ENCODE measurements around the gene KIAA0586. TPM values are rescaled to one million over a fixed set of nuclear protein-coding genes. Genes with fewer than 3 reads are reported as not detected.

KIAA0586 gene
- polyA plus RNA-seq, 1 of the 3 experiments (the other 2 are of a cell fraction): 7.5 TPM

DNA sequence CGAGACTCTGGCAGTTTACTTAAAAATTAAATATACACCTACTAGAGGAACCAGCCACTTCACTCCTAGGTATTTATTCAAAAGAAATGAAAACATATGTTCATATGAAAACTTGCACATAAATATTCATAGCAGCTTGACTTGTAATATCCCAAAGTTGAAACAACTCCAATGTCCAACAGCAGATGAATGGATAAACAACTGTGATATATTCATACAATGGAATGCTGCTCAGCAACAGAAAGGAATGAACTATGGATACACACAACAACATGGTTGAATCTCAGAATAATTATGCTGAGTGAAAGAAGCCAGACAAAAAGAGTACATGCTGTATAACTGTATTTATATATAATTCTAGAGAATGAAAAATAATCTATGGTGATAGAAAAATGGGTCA, 156.9 kb downstream of the KIAA0586 start:
- peaks cover 10% of the 10 kb centered on the region for H3F3A ChIP-seq (replicated peaks; ENCODE audit: insufficient read depth)
- ChIA-PET CTCF (no interaction called here), POLR2A (no interaction called here)
- H3K36me3 ChIP-seq (replicated peaks in 1 of 2; ENCODE audit: control insufficient read depth in 1 of 2, insufficient read depth in 2 of 2, low read length in 1 of 2): no peaks in the 10 kb centered on the region
- H3K4me2 ChIP-seq: no peak overlapping the region
- 59% methylated on average over 1 of the region's 1 CpG for WGBS (ENCODE audit: low lambda C conversion rate)
- no peak overlapping the region for H3K27ac ChIP-seq (ENCODE audit: low read depth in 2 of 2, low read length in 1 of 2)
- no peak for DNase-seq
- H3K9me3 ChIP-seq: no peaks in the 10 kb centered on the region
- H3K4me3 ChIP-seq (ENCODE audit: low read depth in 2 of 2, low read length in 1 of 2): no peak overlapping the region
- H4K20me1 ChIP-seq (ENCODE audit: insufficient read depth): no peaks in the 10 kb centered on the region
- H3K9me2 ChIP-seq: no peaks in the 10 kb centered on the region
- no peak overlapping the region for H2AFZ ChIP-seq (ENCODE audit: low read depth)
- no peaks in the 10 kb centered on the region for H3K79me2 ChIP-seq (ENCODE audit: insufficient read depth)
- no peaks in the 10 kb centered on the region for H3K4me1 ChIP-seq (ENCODE audit: control insufficient read depth in 1 of 2, insufficient read depth in 2 of 2, low read depth in 1 of 2, low read length in 1 of 2)
- TF ChIP-seq RXRA (IDR thresholded peaks at IDR 0.05; ENCODE audit: borderline replicate concordance, low read depth) (no peak), EP300 (IDR thresholded peaks at IDR 0.05; ENCODE audit: borderline replicate concordance in 1 of 2, low read depth in 1 of 2, low read length in 1 of 2) (no peak), RFX5 (IDR thresholded peaks at IDR 0.05; ENCODE audit: low read length) (no peak), EZH2phosphoT487 (IDR thresholded peaks at IDR 0.05; ENCODE audit: borderline replicate concordance, low read depth) (no peak)
- TF ChIP-seq, protein P1, sequence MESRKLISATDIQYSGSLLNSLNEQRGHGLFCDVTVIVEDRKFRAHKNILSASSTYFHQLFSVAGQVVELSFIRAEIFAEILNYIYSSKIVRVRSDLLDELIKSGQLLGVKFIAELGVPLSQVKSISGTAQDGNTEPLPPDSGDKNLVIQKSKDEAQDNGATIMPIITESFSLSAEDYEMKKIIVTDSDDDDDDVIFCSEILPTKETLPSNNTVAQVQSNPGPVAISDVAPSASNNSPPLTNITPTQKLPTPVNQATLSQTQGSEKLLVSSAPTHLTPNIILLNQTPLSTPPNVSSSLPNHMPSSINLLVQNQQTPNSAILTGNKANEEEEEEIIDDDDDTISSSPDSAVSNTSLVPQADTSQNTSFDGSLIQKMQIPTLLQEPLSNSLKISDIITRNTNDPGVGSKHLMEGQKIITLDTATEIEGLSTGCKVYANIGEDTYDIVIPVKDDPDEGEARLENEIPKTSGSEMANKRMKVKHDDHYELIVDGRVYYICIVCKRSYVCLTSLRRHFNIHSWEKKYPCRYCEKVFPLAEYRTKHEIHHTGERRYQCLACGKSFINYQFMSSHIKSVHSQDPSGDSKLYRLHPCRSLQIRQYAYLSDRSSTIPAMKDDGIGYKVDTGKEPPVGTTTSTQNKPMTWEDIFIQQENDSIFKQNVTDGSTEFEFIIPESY (IDR thresholded peaks at IDR 0.05; ENCODE audit: borderline replicate concordance, low read depth): no peak
- H3K27me3 ChIP-seq (ENCODE audit: insufficient read depth): no peaks in the 10 kb centered on the region
- no peak overlapping the region for H3K9ac ChIP-seq

DNA sequence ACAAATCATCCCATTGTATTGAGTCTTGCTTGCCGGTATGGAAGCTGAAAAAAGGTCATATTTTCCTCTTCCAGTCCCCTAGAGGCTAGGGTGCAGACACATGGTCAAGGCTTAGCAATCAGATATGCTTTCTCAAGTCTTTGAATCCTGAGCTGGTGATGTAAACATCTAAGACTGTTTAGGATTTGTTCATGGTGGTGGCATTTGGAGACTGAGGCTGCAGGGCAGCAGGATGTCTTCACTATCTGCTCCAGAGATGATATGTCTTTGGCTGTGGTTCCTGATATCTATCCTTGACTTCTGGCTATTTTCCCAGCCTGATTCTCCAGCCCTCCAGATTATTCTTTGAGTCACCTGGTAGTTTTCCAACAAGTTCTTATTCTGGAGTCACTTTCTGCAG, 159.8 kb downstream of the KIAA0586 start:
- Histone ChIP-seq H3K9me2 (no peaks in the 10 kb centered on the region), H3K36me3 (replicated peaks in 1 of 2; ENCODE audit: control insufficient read depth in 1 of 2, insufficient read depth in 2 of 2, low read length in 1 of 2) (no peaks in the 10 kb centered on the region), H4K20me1 (ENCODE audit: insufficient read depth) (no peaks in the 10 kb centered on the region), H3F3A (replicated peaks; ENCODE audit: insufficient read depth) (peaks cover 10% of the 10 kb centered on the region), H2AFZ (ENCODE audit: low read depth) (no peak overlapping the region), H3K79me2 (ENCODE audit: insufficient read depth) (no peaks in the 10 kb centered on the region), H3K9me3 (no peaks in the 10 kb centered on the region), H3K4me2 (no peak overlapping the region), H3K27ac (ENCODE audit: low read depth in 2 of 2, low read length in 1 of 2) (peak overlapping the region in 1 of 2 experiments; percentile 31; a peak in 1 of 4 replicates), H3K9ac (no peak overlapping the region), H3K27me3 (ENCODE audit: insufficient read depth) (no peaks in the 10 kb centered on the region), H3K4me1 (ENCODE audit: control insufficient read depth in 1 of 2, insufficient read depth in 2 of 2, low read depth in 1 of 2, low read length in 1 of 2) (no peaks in the 10 kb centered on the region), H3K4me3 (ENCODE audit: low read depth in 2 of 2, low read length in 1 of 2) (no peak overlapping the region)
- 52% methylated on average over 1 of the region's 1 CpG for WGBS (ENCODE audit: low lambda C conversion rate)
- CTCF ChIA-PET: interaction anchor here (1.1 kb wide), 1 partner anchor 64 kb away, joined by 3 read pairs; no protein-coding TSS in a partner anchor
- DNase-seq: no peak
- POLR2A ChIA-PET: no interaction called here
- TF ChIP-seq, protein P2, sequence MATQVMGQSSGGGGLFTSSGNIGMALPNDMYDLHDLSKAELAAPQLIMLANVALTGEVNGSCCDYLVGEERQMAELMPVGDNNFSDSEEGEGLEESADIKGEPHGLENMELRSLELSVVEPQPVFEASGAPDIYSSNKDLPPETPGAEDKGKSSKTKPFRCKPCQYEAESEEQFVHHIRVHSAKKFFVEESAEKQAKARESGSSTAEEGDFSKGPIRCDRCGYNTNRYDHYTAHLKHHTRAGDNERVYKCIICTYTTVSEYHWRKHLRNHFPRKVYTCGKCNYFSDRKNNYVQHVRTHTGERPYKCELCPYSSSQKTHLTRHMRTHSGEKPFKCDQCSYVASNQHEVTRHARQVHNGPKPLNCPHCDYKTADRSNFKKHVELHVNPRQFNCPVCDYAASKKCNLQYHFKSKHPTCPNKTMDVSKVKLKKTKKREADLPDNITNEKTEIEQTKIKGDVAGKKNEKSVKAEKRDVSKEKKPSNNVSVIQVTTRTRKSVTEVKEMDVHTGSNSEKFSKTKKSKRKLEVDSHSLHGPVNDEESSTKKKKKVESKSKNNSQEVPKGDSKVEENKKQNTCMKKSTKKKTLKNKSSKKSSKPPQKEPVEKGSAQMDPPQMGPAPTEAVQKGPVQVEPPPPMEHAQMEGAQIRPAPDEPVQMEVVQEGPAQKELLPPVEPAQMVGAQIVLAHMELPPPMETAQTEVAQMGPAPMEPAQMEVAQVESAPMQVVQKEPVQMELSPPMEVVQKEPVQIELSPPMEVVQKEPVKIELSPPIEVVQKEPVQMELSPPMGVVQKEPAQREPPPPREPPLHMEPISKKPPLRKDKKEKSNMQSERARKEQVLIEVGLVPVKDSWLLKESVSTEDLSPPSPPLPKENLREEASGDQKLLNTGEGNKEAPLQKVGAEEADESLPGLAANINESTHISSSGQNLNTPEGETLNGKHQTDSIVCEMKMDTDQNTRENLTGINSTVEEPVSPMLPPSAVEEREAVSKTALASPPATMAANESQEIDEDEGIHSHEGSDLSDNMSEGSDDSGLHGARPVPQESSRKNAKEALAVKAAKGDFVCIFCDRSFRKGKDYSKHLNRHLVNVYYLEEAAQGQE (IDR thresholded peaks at IDR 0.05; ENCODE audit: low read depth, low read length): no peak
- no peak for TF ChIP-seq RFX5 (IDR thresholded peaks at IDR 0.05; ENCODE audit: low read length)
- TF ChIP-seq, protein P3, sequence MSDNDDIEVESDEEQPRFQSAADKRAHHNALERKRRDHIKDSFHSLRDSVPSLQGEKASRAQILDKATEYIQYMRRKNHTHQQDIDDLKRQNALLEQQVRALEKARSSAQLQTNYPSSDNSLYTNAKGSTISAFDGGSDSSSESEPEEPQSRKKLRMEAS (IDR thresholded peaks at IDR 0.05; ENCODE audit: low read depth): no peak
- TF ChIP-seq TAF1 (IDR thresholded peaks at IDR 0.05; ENCODE audit: borderline replicate concordance, low read depth, low read length): no peak
- TF ChIP-seq NFIC (IDR thresholded peaks at IDR 0.05; ENCODE audit: borderline replicate concordance): peak; percentile 77
- TF ChIP-seq EP300 (IDR thresholded peaks at IDR 0.05; ENCODE audit: borderline replicate concordance in 1 of 2, low read depth in 1 of 2, low read length in 1 of 2): 0 out of 4 replicates have a peak, but pooled peaks of 1 of the 2 experiments have one; percentile 18
- TF ChIP-seq SMC3 (IDR thresholded peaks at IDR 0.05; ENCODE audit: low read depth, low read length): no peak
- TF ChIP-seq, protein P4, sequence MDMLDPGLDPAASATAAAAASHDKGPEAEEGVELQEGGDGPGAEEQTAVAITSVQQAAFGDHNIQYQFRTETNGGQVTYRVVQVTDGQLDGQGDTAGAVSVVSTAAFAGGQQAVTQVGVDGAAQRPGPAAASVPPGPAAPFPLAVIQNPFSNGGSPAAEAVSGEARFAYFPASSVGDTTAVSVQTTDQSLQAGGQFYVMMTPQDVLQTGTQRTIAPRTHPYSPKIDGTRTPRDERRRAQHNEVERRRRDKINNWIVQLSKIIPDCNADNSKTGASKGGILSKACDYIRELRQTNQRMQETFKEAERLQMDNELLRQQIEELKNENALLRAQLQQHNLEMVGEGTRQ (IDR thresholded peaks at IDR 0.05; ENCODE audit: borderline replicate concordance, low read depth, low read length): no peak
- TF ChIP-seq, protein P1 (IDR thresholded peaks at IDR 0.05; ENCODE audit: borderline replicate concordance, low read depth): no peak
- no peak for TF ChIP-seq POLR2AphosphoS5 (IDR thresholded peaks at IDR 0.05; ENCODE audit: low read depth, low read length)
- no peak for TF ChIP-seq NRF1 (IDR thresholded peaks at IDR 0.05; ENCODE audit: low read depth, low read length)
- peak; percentile 46; the same call in 1 of the 2 replicates for TF ChIP-seq FOSL2 (IDR thresholded peaks at IDR 0.05; ENCODE audit: borderline replicate concordance, low read depth)
- TF ChIP-seq FOXM1 (IDR thresholded peaks at IDR 0.05; ENCODE audit: low read depth): no peak
- TF ChIP-seq, protein P5, sequence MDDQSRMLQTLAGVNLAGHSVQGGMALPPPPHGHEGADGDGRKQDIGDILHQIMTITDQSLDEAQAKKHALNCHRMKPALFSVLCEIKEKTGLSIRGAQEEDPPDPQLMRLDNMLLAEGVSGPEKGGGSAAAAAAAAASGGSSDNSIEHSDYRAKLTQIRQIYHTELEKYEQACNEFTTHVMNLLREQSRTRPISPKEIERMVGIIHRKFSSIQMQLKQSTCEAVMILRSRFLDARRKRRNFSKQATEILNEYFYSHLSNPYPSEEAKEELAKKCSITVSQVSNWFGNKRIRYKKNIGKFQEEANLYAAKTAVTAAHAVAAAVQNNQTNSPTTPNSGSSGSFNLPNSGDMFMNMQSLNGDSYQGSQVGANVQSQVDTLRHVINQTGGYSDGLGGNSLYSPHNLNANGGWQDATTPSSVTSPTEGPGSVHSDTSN (IDR thresholded peaks at IDR 0.05): peak; percentile 44; the same call in 1 of the 2 replicates
